GM19438 (cell line): ENCODE measurements around the gene TIMELESS.
"Not testable (repeated sequence)": the region's sequence is repeated elsewhere in the genome, so short reads cannot be mapped to it uniquely, and the experiment has no call there.

Experiments used
- ATAC-seq: cut with Tn5 transposase; IDR thresholded peaks from one replicate; pipeline ENCODE4 v1.9.1; 2021; ENCODE audit warnings: low read depth; ENCODE audit not compliant: unreplicated experiment

TIMELESS gene

GRCh38 chr12:56411781-56412639, 37.2 kb downstream of the TIMELESS start:
- no peak for ATAC-seq

DNA sequence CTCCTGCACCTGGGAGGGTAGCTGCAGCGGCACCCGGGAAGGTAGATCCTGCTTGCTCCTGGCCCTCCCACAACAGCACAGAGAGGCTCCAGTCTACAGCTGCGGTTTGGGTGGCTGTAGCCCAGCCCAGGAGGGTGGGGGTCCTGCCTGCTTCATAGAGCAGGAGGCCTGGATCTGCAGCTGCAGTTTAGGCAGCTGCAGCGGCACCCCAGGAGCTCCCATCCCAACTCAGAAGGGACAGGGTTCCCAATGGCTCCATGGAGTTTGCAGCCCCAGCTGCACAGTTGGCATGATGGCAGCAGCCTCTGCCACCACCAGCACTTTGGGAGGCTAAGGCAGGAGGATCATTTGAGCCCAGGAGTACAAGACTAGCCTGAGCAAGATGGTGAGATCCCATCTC, 38.5 kb downstream of the TIMELESS start:
- ATAC-seq = no peak

GRCh38 chr12:56408799-56409417, 40.3 kb downstream of the TIMELESS start:
- no peak for ATAC-seq

DNA sequence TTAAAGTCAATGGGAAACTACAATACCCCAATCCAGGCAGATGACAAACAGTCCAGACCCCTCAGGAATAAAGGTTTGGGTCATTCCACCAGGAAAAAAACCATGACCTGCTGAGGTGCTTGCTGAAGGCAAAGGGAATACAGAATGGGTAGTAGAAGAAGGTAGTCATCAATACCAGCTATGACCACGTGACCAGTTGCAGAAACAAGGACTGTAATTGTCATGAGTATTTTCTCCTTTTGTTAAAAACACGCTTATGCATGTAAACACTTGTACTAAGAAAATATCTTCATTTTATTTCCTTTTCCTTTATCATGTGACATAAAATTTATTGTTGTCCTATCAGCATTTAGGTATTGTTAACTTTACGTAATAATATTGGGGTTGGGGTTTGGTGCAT, 45.0 kb downstream of the TIMELESS start:
- ATAC-seq = not testable (repeated sequence)

- not testable (repeated sequence) for ATAC-seq
These were observed 47.6 kb downstream of the TIMELESS start for GRCh38 chr12:56401612-56402011.

- not testable (repeated sequence) for ATAC-seq
These were observed 48.1 kb downstream of the TIMELESS start for GRCh38 chr12:56401125-56401524.

GRCh38 chr12:56399466-56399865, 49.8 kb downstream of the TIMELESS start:
- ATAC-seq = not testable (repeated sequence)

DNA sequence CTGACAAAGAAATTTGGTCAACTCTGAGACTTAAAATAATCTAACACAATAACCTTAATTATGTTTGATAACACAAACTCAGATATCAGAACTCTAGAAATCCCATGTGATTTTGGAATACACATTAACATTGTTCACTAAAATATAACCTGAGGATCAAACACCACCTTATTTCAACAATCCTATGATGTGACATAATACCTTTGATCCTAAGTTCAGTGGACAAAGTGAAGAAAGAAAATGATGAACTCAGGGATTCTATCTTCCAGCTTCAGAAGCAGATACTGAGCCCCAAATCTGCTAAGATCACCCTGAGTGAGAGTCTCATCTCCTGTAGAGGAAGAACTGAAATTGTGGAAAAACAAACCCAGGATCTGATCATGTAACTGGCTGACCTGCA, 50.9 kb downstream of the TIMELESS start:
- ATAC-seq = no peak

- ATAC-seq = no peak
These were observed 56.9 kb downstream of the TIMELESS start for GRCh38 chr12:56392331-56392730.

GRCh38 chr12:56391721-56392120, 57.5 kb downstream of the TIMELESS start:
- no peak for ATAC-seq

GRCh38 chr12:56389412-56389811, 59.8 kb downstream of the TIMELESS start:
- no peak for ATAC-seq

- no peak for ATAC-seq
These were observed 62.0 kb downstream of the TIMELESS start for GRCh38 chr12:56387152-56387736.

DNA sequence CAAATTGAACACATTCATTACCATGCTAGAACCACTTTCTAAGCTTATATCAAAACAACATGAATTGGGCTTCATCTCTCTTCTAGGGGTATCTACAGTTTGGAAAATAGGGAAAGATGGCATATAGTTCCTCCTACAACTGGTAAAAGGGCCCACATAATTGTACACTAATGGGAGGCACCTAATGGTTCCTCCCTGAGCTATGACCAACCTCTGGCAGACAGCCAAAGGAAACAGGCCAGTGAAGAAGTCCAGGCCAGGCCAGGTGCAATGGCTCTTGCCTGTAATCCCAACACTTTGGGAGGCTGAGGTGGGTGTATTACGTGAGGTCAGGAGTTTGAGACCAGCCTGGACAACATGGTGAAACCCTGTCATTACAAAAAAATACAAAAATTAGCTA, 63.4 kb downstream of the TIMELESS start:
- no peak for ATAC-seq

DNA sequence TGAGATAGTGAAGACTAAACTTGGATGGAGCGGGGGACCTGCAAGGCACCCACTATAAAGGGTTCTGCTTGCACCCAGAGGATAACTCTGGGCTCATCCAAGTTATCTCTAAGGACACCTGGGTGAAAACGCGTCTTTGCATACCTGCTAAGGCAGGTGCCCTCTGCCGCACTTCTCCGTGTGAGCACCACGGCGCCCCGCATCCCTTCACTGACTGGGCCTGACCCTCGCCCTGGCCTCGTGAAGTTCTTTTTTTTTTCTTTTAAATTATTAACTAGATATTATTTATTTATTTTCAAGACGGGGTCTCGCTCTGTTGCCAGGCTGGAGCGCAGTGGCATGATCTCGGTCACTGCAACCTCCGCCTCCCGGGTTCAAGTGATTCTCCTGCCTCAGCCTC, 66.6 kb downstream of the TIMELESS start:
- ATAC-seq = no peak

DNA sequence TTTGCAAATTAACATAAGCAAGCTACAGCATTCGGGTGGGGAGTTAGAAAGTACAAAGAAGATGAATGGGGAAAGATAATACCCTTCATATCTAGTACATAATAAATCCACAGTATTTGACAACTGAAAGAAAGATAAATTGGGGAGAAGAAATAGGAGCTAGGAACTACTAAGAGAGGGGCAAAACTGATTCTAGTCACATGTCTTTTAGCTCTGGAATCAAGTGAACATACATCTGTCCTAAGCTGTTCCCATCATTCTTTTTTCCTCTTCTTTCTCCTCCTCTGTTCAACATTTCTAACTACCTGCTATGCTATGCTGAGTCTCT, 71.3 kb downstream of the TIMELESS start:
- no peak for ATAC-seq

DNA sequence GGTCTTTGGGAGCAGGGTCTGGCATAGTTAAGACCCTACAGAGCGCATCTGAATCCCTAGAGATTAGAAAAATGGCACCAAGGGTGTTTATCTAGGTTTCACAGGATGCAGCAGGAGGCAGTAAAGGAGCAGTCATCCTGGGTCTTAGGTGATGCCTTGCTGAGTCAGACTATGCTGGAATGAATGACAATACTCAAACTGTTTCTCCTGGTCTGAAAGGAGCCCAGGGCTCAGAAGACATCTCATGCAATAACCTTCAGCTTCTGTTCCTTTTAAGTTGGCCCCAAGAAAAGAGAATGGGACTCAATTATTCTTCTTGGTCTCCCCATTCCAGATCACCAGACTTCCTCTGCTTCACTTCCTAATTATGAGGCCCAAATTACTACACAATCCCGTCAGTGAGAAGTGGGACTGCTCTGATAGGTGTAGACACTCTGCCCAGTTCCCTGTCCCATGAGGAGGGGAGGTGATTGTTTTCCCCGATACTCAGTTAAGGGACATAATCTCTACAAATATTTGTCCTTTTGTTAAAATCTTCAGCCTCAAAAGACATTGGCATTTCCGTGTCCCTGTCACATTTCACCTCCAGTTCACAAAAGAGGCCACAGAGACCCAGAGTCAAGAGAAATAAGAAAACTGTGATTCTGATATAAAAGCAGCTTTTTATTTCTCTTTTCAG, 71.8 kb downstream of the TIMELESS start:
- no peak for ATAC-seq

GRCh38 chr12:56375598-56376434, 73.4 kb downstream of the TIMELESS start:
- ATAC-seq = peak; percentile 72

DNA sequence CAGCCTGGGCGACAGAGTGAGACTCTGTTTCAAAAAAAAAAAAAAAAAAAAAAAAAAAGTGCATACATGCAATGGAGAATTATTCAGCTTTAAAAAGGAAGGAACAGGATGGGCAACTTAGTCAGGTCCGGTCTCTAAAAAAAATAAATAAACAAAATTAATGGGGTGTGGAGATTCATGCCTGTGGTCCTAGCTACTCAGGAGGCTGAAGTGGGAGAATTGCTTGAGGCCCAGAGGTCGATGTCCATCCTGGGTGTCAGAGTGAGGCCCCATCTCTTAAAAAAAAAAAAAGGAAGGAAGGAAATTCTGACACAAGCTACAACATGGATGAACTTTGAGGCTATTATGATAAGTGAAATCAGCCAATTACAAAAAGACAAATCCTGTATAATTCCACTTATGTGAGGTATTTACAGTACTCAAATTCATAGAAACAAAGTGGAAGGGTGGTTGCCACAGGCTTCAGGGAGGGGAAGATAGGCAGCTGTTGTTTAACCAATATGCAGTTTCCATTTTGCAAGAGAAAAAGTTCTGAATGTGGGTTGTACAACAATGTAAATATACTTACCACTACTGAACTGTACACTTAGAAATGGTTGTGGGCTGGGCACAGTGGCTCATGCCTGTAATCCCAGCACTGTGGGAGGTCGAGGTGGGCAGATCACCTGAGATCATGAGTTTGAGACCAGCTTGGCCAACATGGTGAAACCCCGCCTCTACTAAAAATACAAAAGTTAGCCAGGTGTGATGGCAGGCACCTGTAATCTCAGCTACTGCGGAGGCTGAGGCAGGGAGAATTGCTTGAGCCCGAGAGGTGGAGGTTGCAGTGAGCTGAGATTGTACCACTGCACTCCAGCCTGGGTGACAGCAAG, 74.3 kb downstream of the TIMELESS start:
- ATAC-seq = peak; percentile 34

DNA sequence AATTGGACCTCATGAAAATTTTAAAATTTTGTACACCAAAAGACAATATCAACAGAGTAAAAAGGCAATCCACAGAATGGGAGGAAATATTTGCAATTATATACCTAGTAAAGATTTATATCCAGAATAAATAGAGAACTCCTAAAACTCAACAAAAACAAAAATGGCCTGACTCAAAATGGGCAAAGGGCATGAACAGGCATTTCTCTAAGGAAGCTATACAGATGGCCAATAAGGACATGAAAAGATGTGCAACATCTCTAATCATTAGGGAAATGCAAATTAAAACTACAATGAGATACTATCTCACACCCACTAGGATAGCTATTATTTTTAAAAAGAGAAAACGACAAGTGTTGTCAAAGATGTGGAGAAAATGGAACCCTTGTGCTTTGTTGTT, 75.7 kb downstream of the TIMELESS start:
- no peak for ATAC-seq
